ENCODE data around the gene CCDC175. TPM values are rescaled to one million over a fixed set of nuclear protein-coding genes. Genes with fewer than 3 reads are reported as not detected.

CCDC175 gene
- total RNA-seq, 1 donor from 2014 or later: 0.39 TPM

- peaks cover 11% of the 10 kb centered on the region for H3K27me3 Mint-ChIP-seq
- H3K4me3 Mint-ChIP-seq: no peak overlapping the region
- DNase-seq (ENCODE audit: extremely low spot score, unreplicated experiment): no peak
- H3K27ac Mint-ChIP-seq: no peak overlapping the region
- H3K4me1 Mint-ChIP-seq (ENCODE audit: unreplicated experiment): no peaks in the 10 kb centered on the region
- TF ChIP-seq CTCF (conservative IDR thresholded peaks at IDR 0.05): no peak
- no peaks in the 10 kb centered on the region for H3K36me3 Mint-ChIP-seq
- no peaks in the 10 kb centered on the region for H3K9me3 Mint-ChIP-seq
Measured at GRCh38 chr14:59595071-59595470, 18.5 kb upstream of the CCDC175 start.

- H3K36me3 Mint-ChIP-seq: no peaks in the 10 kb centered on the region
- H3K9me3 Mint-ChIP-seq: no peaks in the 10 kb centered on the region
- no peaks in the 10 kb centered on the region for H3K4me1 Mint-ChIP-seq (ENCODE audit: unreplicated experiment)
- no peak for TF ChIP-seq CTCF (conservative IDR thresholded peaks at IDR 0.05)
- no peak for DNase-seq (ENCODE audit: extremely low spot score, unreplicated experiment)
- peaks cover 3% of the 10 kb centered on the region for H3K27me3 Mint-ChIP-seq
- no peak overlapping the region for H3K27ac Mint-ChIP-seq
- H3K4me3 Mint-ChIP-seq: no peak overlapping the region
Measured at GRCh38 chr14:59591641-59592370, 15.2 kb upstream of the CCDC175 start.

GRCh38 chr14:59588101-59588500 is 11.5 kb upstream of the CCDC175 start:
- H3K4me1 Mint-ChIP-seq (ENCODE audit: unreplicated experiment): peaks cover 4% of the 10 kb centered on the region

GRCh38 chr14:59585891-59586554 is 9.4 kb upstream of the CCDC175 start:
- Mint-ChIP-seq H3K4me3 (no peak overlapping the region), H3K4me1 (ENCODE audit: unreplicated experiment) (peaks cover 4% of the 10 kb centered on the region), H3K36me3 (no peaks in the 10 kb centered on the region), H3K9me3 (no peaks in the 10 kb centered on the region), H3K27ac (no peak overlapping the region), H3K27me3 (peaks cover 10% of the 10 kb centered on the region)
- DNase-seq (ENCODE audit: extremely low spot score, unreplicated experiment): no peak
- no peak for TF ChIP-seq CTCF (conservative IDR thresholded peaks at IDR 0.05)

More at GRCh38 chr14:59588101-59588500, 11.5 kb upstream of the CCDC175 start:
- no peak for DNase-seq (ENCODE audit: extremely low spot score, unreplicated experiment)
- H3K36me3 Mint-ChIP-seq: no peaks in the 10 kb centered on the region
- TF ChIP-seq CTCF (conservative IDR thresholded peaks at IDR 0.05): no peak
- no peak overlapping the region for H3K4me3 Mint-ChIP-seq
- no peak overlapping the region for H3K27ac Mint-ChIP-seq
- peaks cover 7% of the 10 kb centered on the region for H3K27me3 Mint-ChIP-seq
- H3K9me3 Mint-ChIP-seq: no peaks in the 10 kb centered on the region

- H3K4me1 Mint-ChIP-seq (ENCODE audit: unreplicated experiment): peaks cover 4% of the 10 kb centered on the region
- TF ChIP-seq CTCF (conservative IDR thresholded peaks at IDR 0.05): no peak
- H3K27me3 Mint-ChIP-seq: peaks cover 10% of the 10 kb centered on the region
- DNase-seq (ENCODE audit: extremely low spot score, unreplicated experiment): no peak
- H3K27ac Mint-ChIP-seq: no peak overlapping the region
- no peaks in the 10 kb centered on the region for H3K36me3 Mint-ChIP-seq
- no peak overlapping the region for H3K4me3 Mint-ChIP-seq
- no peaks in the 10 kb centered on the region for H3K9me3 Mint-ChIP-seq
Measured at GRCh38 chr14:59583755-59584154, 7.1 kb upstream of the CCDC175 start.

Data from type B pancreatic cell (in vitro differentiated cells).